Neuronal stem cell (in vitro differentiated cells): ENCODE results near the gene FOXO3.

Experiments used
- DNase-seq: peaks from one replicate; pipeline ENCODE4 v3.0.0-alpha.2; 2013; ENCODE audit warnings: low spot score
- H2AFZ ChIP-seq: one replicate; pipeline ENCODE4 v1.6.1; 2013; ENCODE audit warnings: mild to moderate bottlenecking, low read length, inconsistent platforms
- H2AK5ac ChIP-seq: 2 replicates; pipeline ENCODE4 v1.6.1; 2013; ENCODE audit warnings: low read depth, mild to moderate bottlenecking, inconsistent platforms, low read length, moderate library complexity, mixed read lengths
- H2BK120ac ChIP-seq: 2 replicates; pipeline ENCODE4 v1.6.1; 2013; ENCODE audit warnings: low read depth, mild to moderate bottlenecking, inconsistent platforms, low read length, moderate library complexity, mixed read lengths
- H2BK12ac ChIP-seq: one replicate; pipeline ENCODE4 v1.6.1; 2013; ENCODE audit warnings: low read length, inconsistent platforms
- H2BK15ac ChIP-seq: 2 replicates; pipeline ENCODE4 v1.6.1; 2013; ENCODE audit warnings: mild to moderate bottlenecking, low read length, inconsistent platforms, mixed read lengths
- H2BK5ac ChIP-seq: one replicate; pipeline ENCODE4 v1.6.1; 2013; ENCODE audit warnings: inconsistent platforms, mild to moderate bottlenecking, low read length, moderate library complexity
- H3K14ac ChIP-seq: one replicate; pipeline ENCODE4 v1.6.1; 2013; ENCODE audit warnings: low read length, inconsistent platforms
- H3K18ac ChIP-seq: 2 replicates; pipeline ENCODE4 v1.6.1; 2013; ENCODE audit warnings: low read length, inconsistent platforms
- H3K23ac ChIP-seq: 2 replicates; pipeline ENCODE4 v1.6.1; 2013; ENCODE audit warnings: low read depth, mild to moderate bottlenecking, mixed read lengths, low read length, inconsistent platforms; ENCODE audit not compliant: poor library complexity
- H3K27ac ChIP-seq: replicated peaks from 3 replicates; pipeline ENCODE4 v1.5.1; 2013; ENCODE audit warnings: low read length, inconsistent platforms
- H3K27me3 ChIP-seq, 3 experiments: 2 replicates each; pipeline ENCODE4 v1.6.1; 2013; ENCODE audit warnings: low read length in 3 of 3, mild to moderate bottlenecking in 2 of 3, inconsistent platforms in 1 of 3, low read depth in 1 of 3, mixed read lengths in 1 of 3, moderate library complexity in 1 of 3; ENCODE audit not compliant: control insufficient read depth in 3 of 3, insufficient read depth in 3 of 3
- H3K36me3 ChIP-seq, 2 donors: replicated peaks in 1 of 2; 2 replicates each; pipeline ENCODE4 v1.6.1; 2013; ENCODE audit warnings: low read length in 2 of 2; ENCODE audit not compliant: control insufficient read depth in 2 of 2, insufficient read depth in 2 of 2
- H3K4ac ChIP-seq: 2 replicates; pipeline ENCODE4 v1.6.1; 2013; ENCODE audit warnings: inconsistent platforms, mild to moderate bottlenecking, low read length, moderate library complexity
- H3K4me1 ChIP-seq, 2 donors: 1 replicate in 1 of 2; 2 replicates in 1 of 2; pipeline ENCODE4 v1.6.1; 2013; ENCODE audit warnings: low read length in 2 of 2, low read depth in 1 of 2; ENCODE audit not compliant: control insufficient read depth in 2 of 2, insufficient read depth in 1 of 2
- H3K4me2 ChIP-seq: one replicate; pipeline ENCODE4 v1.6.1; 2013; ENCODE audit warnings: mild to moderate bottlenecking, low read length, inconsistent platforms; ENCODE audit not compliant: insufficient read depth, poor library complexity, severe bottlenecking
- H3K4me3 ChIP-seq, 2 donors: 2 replicates each; pipeline ENCODE4 v1.5.1; 2013; ENCODE audit warnings: low read length in 2 of 2, mild to moderate bottlenecking in 2 of 2, inconsistent platforms in 1 of 2, moderate library complexity in 1 of 2
- H3K79me1 ChIP-seq: one replicate; pipeline ENCODE4 v1.6.1; 2013; ENCODE audit warnings: low read depth, mild to moderate bottlenecking, inconsistent platforms, low read length, moderate library complexity
- H3K9ac ChIP-seq: one replicate; pipeline ENCODE4 v1.6.1; 2013; ENCODE audit warnings: mild to moderate bottlenecking, low read depth, low read length, inconsistent platforms; ENCODE audit not compliant: poor library complexity
- H3K9me3 ChIP-seq, 2 donors: replicated peaks in 1 of 2; 2 replicates each; pipeline versions ENCODE3 to v1.6.1; 2013; ENCODE audit warnings: low read length in 2 of 2, mild to moderate bottlenecking in 2 of 2, inconsistent platforms in 1 of 2, low read depth in 1 of 2, mixed read lengths in 1 of 2, moderate library complexity in 1 of 2; ENCODE audit not compliant: control insufficient read depth in 2 of 2, insufficient read depth in 1 of 2
- H4K8ac ChIP-seq: one replicate; pipeline ENCODE4 v1.6.1; 2013; ENCODE audit warnings: low read depth, mild to moderate bottlenecking, inconsistent platforms, low read length, moderate library complexity
- H4K91ac ChIP-seq: one replicate; pipeline ENCODE4 v1.6.1; 2013; ENCODE audit warnings: low read length, low read depth, mild to moderate bottlenecking, inconsistent platforms; ENCODE audit not compliant: poor library complexity
- WGBS, 2 donors: extraction: QIAGEN DNeasy Blood & Tissue Kit; methylation state at CpG; one replicate each; pipeline ENCODE4 v1.1.7; 2013; ENCODE audit warnings: missing lambda C conversion rate in 2 of 2, mixed read lengths in 1 of 2; ENCODE audit not compliant: insufficient read length in 2 of 2, insufficient replicate concordance in 1 of 2; ENCODE audit errors: extremely low coverage in 2 of 2; 5-methylcytosine and 5-hydroxymethylcytosine counted together

Gene FOXO3

DNA sequence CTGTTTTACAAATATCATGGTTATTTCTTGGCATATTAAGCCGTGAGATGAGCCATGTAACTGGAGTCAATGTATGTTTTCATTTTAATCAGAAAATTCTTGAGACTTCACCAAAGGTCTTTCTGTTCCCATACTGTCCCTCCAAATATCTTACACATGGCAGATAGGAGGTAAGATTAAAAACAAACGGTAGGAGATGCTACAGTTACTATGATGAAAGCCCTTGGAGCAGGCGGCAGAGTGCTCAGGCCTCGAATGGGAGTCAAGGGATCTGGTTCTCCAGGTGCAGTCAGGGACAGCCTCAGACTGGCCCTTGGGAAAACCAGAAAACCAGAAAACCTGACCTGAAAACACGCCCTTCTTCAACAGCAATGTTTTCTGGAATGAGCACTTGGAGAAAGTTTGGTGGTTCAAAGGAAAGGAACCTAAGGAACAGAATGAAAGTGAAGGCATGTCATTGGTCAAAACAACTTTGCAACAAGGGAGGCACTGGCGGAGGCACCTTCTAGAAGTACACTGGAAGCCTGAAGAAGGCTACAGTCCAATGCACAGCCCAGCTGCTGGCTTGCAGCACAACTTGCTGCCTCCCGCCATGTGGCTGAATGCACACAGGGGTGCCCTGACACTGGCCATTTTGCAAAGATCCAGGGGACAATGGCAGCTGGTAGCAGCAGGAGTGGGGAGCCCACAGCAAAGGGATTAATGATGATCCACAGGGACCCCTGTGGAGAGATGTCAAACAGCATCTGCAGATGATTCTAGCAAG lies 17.4 kb upstream of the FOXO3 start:
- no CpG with 5 or more reads among the region's 7 CpGs for WGBS, 2 donors
- no peak overlapping the region for H3K4ac ChIP-seq
- no peak overlapping the region for H2BK5ac ChIP-seq
- no peak overlapping the region for H2BK15ac ChIP-seq
- no peak overlapping the region for H3K14ac ChIP-seq
- H3K4me3 ChIP-seq = no peak overlapping the region
- H3K9me3 ChIP-seq = peaks cover 0 to 3% of the 10 kb centered on the region in 2 donors
- no peak overlapping the region for H2AFZ ChIP-seq
- H3K4me1 ChIP-seq = no peaks in the 10 kb centered on the region
- H3K9ac ChIP-seq = no peak overlapping the region
- H4K91ac ChIP-seq = no peak overlapping the region
- no peaks in the 10 kb centered on the region for H3K79me1 ChIP-seq
- no peak overlapping the region for H4K8ac ChIP-seq
- no peak overlapping the region for H2AK5ac ChIP-seq
- H2BK12ac ChIP-seq = no peak overlapping the region
- H3K27ac ChIP-seq = no peak overlapping the region
- no peak overlapping the region for H2BK120ac ChIP-seq
- H3K36me3 ChIP-seq = no peaks in the 10 kb centered on the region
- no peak overlapping the region for H3K4me2 ChIP-seq
- no peak overlapping the region for H3K23ac ChIP-seq
- no peak overlapping the region for H3K18ac ChIP-seq
- H3K27me3 ChIP-seq = peaks cover 0 to 4% (median 0%) of the 10 kb centered on the region in 3 experiments
- DNase-seq = no peak

GRCh38 chr6:108544606-108545005 lies 16.1 kb upstream of the FOXO3 start:
- H3K23ac ChIP-seq = no peak overlapping the region
- no peak overlapping the region for H3K9ac ChIP-seq
- no peak overlapping the region for H3K18ac ChIP-seq
- H3K36me3 ChIP-seq = no peaks in the 10 kb centered on the region
- H2BK15ac ChIP-seq = no peak overlapping the region
- no peak overlapping the region for H3K14ac ChIP-seq
- H3K4me3 ChIP-seq = no peak overlapping the region
- H3K9me3 ChIP-seq = peaks cover 0 to 3% of the 10 kb centered on the region in 2 donors
- H3K27ac ChIP-seq = no peak overlapping the region
- no peak overlapping the region for H4K8ac ChIP-seq
- H3K27me3 ChIP-seq = peaks cover 0 to 4% (median 0%) of the 10 kb centered on the region in 3 experiments
- no peak overlapping the region for H2BK12ac ChIP-seq
- H3K79me1 ChIP-seq = no peaks in the 10 kb centered on the region
- no peak overlapping the region for H3K4ac ChIP-seq
- no peaks in the 10 kb centered on the region for H3K4me1 ChIP-seq
- no peak overlapping the region for H2AFZ ChIP-seq
- DNase-seq = no peak
- no CpG with 5 or more reads among the region's 3 CpGs for WGBS, 2 donors
- no peak overlapping the region for H4K91ac ChIP-seq
- no peak overlapping the region for H2BK120ac ChIP-seq
- H3K4me2 ChIP-seq = no peak overlapping the region
- H2BK5ac ChIP-seq = no peak overlapping the region
- H2AK5ac ChIP-seq = no peak overlapping the region

DNA sequence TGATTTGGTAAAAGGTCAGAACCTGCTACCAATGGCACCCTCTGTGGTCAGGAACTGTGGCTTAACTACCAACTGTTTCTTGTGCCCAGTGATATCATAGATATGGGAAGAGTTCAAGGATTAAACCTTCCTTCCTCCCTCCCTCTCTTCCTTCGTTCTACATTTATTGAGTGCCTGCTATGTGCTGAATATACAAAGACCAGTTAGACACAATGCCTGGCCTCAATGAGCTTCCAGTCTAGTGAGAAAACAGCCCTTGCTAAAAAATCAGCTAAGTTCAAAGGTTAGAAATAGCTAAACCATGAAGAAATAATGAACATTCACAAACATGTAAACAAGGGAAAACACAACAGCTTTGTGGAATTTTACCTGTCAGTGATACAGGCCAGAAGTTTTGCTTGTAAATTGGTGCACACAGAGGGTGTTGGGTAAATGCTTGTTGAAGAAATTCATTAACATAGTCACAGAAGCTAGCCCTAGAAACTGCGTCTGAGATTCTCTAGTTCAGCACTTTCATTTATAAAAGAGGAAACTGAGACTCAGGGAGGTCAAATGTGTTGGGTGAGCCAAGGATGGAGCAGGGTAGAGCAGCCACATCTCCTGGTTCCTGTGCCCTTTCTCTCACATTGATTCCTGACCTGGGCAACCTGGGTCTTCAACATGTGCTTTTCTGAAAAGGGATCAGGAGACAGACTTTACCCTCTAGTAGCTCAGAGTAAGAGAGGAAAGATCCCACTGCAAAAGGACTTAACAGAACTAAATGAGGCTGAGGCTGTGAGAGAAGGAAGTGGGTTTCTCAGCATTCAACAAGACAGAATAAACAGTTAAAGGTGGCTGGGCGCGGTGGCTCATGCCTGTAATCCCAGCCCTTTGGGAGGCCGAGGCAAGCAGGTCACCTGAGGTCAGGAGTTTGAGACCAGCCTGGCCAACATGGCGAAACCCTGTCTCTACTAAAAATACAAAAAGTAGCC lies 14.4 kb upstream of the FOXO3 start:
- Histone ChIP-seq H3K14ac (no peak overlapping the region), H3K4me3 (no peak overlapping the region), H3K9ac (no peak overlapping the region), H3K4me2 (no peak overlapping the region), H2BK120ac (no peak overlapping the region), H3K18ac (no peak overlapping the region), H3K9me3 (peaks cover 0 to 3% of the 10 kb centered on the region in 2 donors), H3K4me1 (no peaks in the 10 kb centered on the region), H2BK5ac (no peak overlapping the region), H3K27ac (no peak overlapping the region), H3K36me3 (no peaks in the 10 kb centered on the region), H2BK15ac (no peak overlapping the region), H4K8ac (no peak overlapping the region), H2AFZ (no peak overlapping the region), H3K27me3 (peaks cover 0 to 4% (median 0%) of the 10 kb centered on the region in 3 experiments), H3K4ac (no peak overlapping the region), H2AK5ac (no peak overlapping the region), H4K91ac (no peak overlapping the region), H2BK12ac (no peak overlapping the region), H3K79me1 (no peaks in the 10 kb centered on the region), H3K23ac (no peak overlapping the region)
- WGBS, 2 donors = no CpG with 5 or more reads among the region's 6 CpGs
- no peak for DNase-seq

- Histone ChIP-seq H4K8ac (no peak overlapping the region), H2AK5ac (no peak overlapping the region), H3K79me1 (no peaks in the 10 kb centered on the region), H3K4me1 (no peaks in the 10 kb centered on the region), H3K9ac (no peak overlapping the region), H2BK15ac (no peak overlapping the region), H2BK120ac (no peak overlapping the region), H3K36me3 (no peaks in the 10 kb centered on the region), H3K18ac (no peak overlapping the region), H4K91ac (no peak overlapping the region), H3K4me3 (no peak overlapping the region), H3K4me2 (no peak overlapping the region), H2AFZ (no peak overlapping the region), H2BK5ac (no peak overlapping the region), H3K9me3 (peaks cover 0 to 3% of the 10 kb centered on the region in 2 donors), H3K14ac (no peak overlapping the region), H3K27ac (no peak overlapping the region), H3K23ac (no peak overlapping the region), H3K27me3 (peaks cover 0 to 4% (median 0%) of the 10 kb centered on the region in 3 experiments), H2BK12ac (no peak overlapping the region), H3K4ac (no peak overlapping the region)
- no peak for DNase-seq
- no CpG with 5 or more reads among the region's 1 CpG for WGBS, 2 donors
Measured at GRCh38 chr6:108549241-108549640, 11.5 kb upstream of the FOXO3 start.
